WTC11 (cell line): ENCODE measurements around the gene TMEM202.

Experiments used
- CTCF ChIP-seq: fragments of 200-600 bp; IDR thresholded peaks from 2 replicates; pipeline ENCODE4 v1.8.0; 2022; ENCODE audit warnings: antibody characterized with exemption
- ELF4 ChIP-seq: sonication (generic); formaldehyde crosslinking; IDR thresholded peaks from 2 replicates; pipeline ENCODE4 v1.8.1; 2022; ENCODE audit warnings: low read depth, mild to moderate bottlenecking, moderate library complexity, missing genetic modification reagents
- FOXJ3 ChIP-seq: sonication (generic); formaldehyde crosslinking; IDR thresholded peaks from 2 replicates; pipeline ENCODE4 v1.9.0; 2021; ENCODE audit warnings: missing genetic modification reagents, mild to moderate bottlenecking, borderline replicate concordance
- MAX ChIP-seq: sonication (generic); formaldehyde crosslinking; IDR thresholded peaks from 2 replicates; pipeline ENCODE4 v1.8.0; 2022; ENCODE audit warnings: mild to moderate bottlenecking, missing genetic modification reagents
- TCF7 ChIP-seq: sonication (generic); formaldehyde crosslinking; IDR thresholded peaks from 2 replicates; pipeline ENCODE4 v1.8.0; 2022; ENCODE audit warnings: mild to moderate bottlenecking, low read depth, missing genetic modification reagents, moderate library complexity
- ZNF263 ChIP-seq: sonication (generic); formaldehyde crosslinking; IDR thresholded peaks from 2 replicates; pipeline ENCODE4 v1.8.1; 2022; ENCODE audit warnings: low read depth, mild to moderate bottlenecking, moderate library complexity, missing genetic modification reagents
- ZNF423 ChIP-seq: fragments of 250-450 bp; sonication (Bioruptor Pico); IDR thresholded peaks from 2 replicates; pipeline ENCODE4 v2.1.2; 2022; ENCODE audit warnings: mild to moderate bottlenecking, moderate library complexity
- TF ChIP-seq, protein P1 (sequence below): sonication (generic); formaldehyde crosslinking; conservative IDR thresholded peaks from 2 replicates; pipeline ENCODE4 v1.8.1; 2022; ENCODE audit warnings: mild to moderate bottlenecking, missing genetic modification reagents

DNA sequence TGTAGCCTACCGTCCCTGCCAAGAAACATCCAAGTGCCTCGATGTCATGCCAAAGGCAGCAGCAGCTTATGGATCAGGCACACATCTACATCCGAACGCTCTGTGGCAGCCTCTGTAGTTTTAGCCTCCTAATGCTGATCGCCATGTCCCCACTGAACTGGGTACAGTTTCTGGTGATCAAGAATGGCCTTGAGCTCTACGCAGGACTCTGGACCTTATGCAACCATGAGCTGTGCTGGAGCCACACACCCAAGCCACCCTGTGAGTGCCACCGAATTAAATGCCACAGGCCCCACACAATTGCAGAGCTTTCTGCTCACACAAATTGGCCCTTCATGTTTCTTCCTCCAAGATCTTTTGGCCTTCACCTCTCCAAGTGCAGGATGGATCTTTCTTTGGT lies 543 bp downstream of the TMEM202 start:
- TF ChIP-seq ZNF263 (CRISPR knock-in tag) (no peak), CTCF (no peak), TCF7 (CRISPR knock-in tag) (no peak), FOXJ3 (no peak), MAX (no peak), ZNF423 (CRISPR knock-in tag) (no peak), ELF4 (CRISPR knock-in tag) (no peak)
- TF ChIP-seq, protein P1, sequence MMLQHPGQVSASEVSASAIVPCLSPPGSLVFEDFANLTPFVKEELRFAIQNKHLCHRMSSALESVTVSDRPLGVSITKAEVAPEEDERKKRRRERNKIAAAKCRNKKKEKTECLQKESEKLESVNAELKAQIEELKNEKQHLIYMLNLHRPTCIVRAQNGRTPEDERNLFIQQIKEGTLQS = no peak
